ENCODE measurements around the gene SGSM1. TPM values are rescaled to one million over a fixed set of nuclear protein-coding genes. Genes with fewer than 3 reads are reported as not detected.
"Not testable (repeated sequence)": the region's sequence is repeated elsewhere in the genome, so short reads cannot be mapped to it uniquely, and the experiment has no call there.

Gene SGSM1
- total RNA-seq, 4 donors from 2014 or later: 4.2 to 6.7 (median 5.6) TPM

GRCh38 chr22:24893341-24894070, 87.5 kb downstream of the SGSM1 start:
- no peaks in the 10 kb centered on the region for H3K36me3 ChIP-seq
- no peaks in the 10 kb centered on the region for H3K9me3 ChIP-seq
- H3K4me1 ChIP-seq: peaks cover 17 to 20% of the 10 kb centered on the region in 2 donors
- TF ChIP-seq, protein P1, sequence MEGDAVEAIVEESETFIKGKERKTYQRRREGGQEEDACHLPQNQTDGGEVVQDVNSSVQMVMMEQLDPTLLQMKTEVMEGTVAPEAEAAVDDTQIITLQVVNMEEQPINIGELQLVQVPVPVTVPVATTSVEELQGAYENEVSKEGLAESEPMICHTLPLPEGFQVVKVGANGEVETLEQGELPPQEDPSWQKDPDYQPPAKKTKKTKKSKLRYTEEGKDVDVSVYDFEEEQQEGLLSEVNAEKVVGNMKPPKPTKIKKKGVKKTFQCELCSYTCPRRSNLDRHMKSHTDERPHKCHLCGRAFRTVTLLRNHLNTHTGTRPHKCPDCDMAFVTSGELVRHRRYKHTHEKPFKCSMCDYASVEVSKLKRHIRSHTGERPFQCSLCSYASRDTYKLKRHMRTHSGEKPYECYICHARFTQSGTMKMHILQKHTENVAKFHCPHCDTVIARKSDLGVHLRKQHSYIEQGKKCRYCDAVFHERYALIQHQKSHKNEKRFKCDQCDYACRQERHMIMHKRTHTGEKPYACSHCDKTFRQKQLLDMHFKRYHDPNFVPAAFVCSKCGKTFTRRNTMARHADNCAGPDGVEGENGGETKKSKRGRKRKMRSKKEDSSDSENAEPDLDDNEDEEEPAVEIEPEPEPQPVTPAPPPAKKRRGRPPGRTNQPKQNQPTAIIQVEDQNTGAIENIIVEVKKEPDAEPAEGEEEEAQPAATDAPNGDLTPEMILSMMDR (IDR thresholded peaks at IDR 0.05): no peak
- TF ChIP-seq POLR2A (IDR thresholded peaks at IDR 0.05): no peak
- H3K4me3 ChIP-seq (replicated peaks in 1 of 3): no peak overlapping the region
- peak overlapping the region; percentile 79 to 84 (median 83) for H3K27ac ChIP-seq
- intact Hi-C loops (cut with DNase I): no loop called here
- 84 to 92% methylated on average over 12 to 19 of the region's 20 CpGs for WGBS, 2 donors
- H3K27me3 ChIP-seq: no peaks in the 10 kb centered on the region
- DNase-seq: peak; percentile 9 to 15

DNA sequence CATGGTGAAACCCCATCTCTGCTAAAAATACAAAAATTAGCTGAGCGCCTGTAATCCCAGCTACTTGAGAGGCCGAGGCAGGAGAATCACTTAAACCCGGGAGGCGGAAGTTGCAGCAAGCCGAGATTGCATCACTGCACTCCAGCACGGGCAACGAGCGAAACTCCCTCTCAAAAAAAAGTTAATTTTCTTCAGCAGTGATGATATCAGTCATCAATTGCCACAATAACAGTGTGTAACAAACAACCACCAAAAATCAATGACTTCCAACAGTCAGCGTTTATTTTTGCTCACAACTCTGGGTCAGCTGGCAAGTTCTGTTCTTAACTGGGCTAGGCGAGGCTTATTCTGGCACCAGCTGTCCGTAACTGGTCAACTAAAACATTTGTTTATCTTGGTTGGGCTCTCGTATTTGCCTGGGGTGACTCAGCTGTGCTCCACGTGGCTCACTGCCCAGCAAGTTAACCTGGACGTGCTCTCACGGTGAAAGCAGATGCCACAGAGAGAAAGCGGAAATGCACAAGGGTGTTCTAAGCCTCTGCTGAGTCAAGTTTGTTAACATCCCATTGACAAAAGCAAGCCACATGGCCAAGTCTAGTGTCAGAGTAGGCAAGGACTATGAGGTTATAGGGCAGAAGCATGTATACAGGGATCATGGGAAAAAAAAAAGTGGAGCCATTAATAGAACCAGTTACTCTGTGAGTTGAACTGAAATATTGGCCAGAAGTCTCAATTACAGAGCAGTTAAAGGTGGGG, 88.4 kb downstream of the SGSM1 start:
- no peaks in the 10 kb centered on the region for H3K27me3 ChIP-seq
- WGBS, 2 donors: 10 to 13% methylated on average over 15 to 16 of the region's 16 CpGs
- peaks cover 17 to 20% of the 10 kb centered on the region in 2 donors for H3K4me1 ChIP-seq
- no peaks in the 10 kb centered on the region for H3K9me3 ChIP-seq
- no peaks in the 10 kb centered on the region for H3K36me3 ChIP-seq
- peak; percentile 97 to 98 for DNase-seq
- no peak overlapping the region for H3K4me3 ChIP-seq (replicated peaks in 1 of 3)
- peak overlapping the region; percentile 79 to 84 (median 83) for H3K27ac ChIP-seq
- TF ChIP-seq, protein P1 (IDR thresholded peaks at IDR 0.05): no peak
- TF ChIP-seq POLR2A (IDR thresholded peaks at IDR 0.05): peak in 1 of 2 donors; percentile 8
- intact Hi-C loops (cut with DNase I): no loop called here

DNA sequence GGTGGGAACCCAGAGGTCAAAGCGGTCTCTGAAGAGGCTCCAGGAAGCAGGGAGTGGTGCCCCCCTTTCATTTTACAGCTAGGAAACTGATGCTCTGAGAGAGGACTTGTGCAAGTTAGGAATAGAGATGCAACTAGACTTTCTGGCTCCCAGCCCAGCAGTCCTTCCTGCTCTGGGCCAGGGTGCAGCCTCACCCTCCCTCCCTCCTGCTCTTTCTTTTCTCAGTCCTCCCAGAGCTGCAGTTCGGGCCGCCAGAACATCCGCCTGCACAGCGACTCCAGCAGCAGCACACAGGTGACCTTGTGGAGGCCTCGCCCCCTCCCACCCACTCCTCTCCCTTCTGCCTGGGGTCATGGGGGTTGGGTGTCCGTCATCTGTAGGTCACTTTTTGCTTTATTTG, 89.0 kb downstream of the SGSM1 start:
- no peaks in the 10 kb centered on the region for H3K36me3 ChIP-seq
- 13 to 17% methylated on average over 7 of the region's 7 CpGs for WGBS, 2 donors
- peaks cover 17 to 20% of the 10 kb centered on the region in 2 donors for H3K4me1 ChIP-seq
- intact Hi-C loops (cut with DNase I): no loop called here
- peak; percentile 92 to 93 for DNase-seq
- H3K9me3 ChIP-seq: no peaks in the 10 kb centered on the region
- H3K27me3 ChIP-seq: no peaks in the 10 kb centered on the region
- H3K4me3 ChIP-seq (replicated peaks in 1 of 3): no peak overlapping the region
- peak overlapping the region; percentile 69 to 84 (median 83) for H3K27ac ChIP-seq
- no peak for TF ChIP-seq POLR2A (IDR thresholded peaks at IDR 0.05)
- TF ChIP-seq, protein P1 (IDR thresholded peaks at IDR 0.05): no peak

GRCh38 chr22:24901448-24901847, 95.4 kb downstream of the SGSM1 start:
- Histone ChIP-seq H3K27me3 (no peaks in the 10 kb centered on the region), H3K9me3 (no peaks in the 10 kb centered on the region), H3K4me1 (no peaks in the 10 kb centered on the region), H3K27ac (no peak overlapping the region), H3K4me3 (replicated peaks in 1 of 3) (no peak overlapping the region), H3K36me3 (peaks cover 4 to 13% of the 10 kb centered on the region in 2 donors)
- TF ChIP-seq, protein P1 (IDR thresholded peaks at IDR 0.05): no peak
- TF ChIP-seq POLR2A (IDR thresholded peaks at IDR 0.05): no peak
- intact Hi-C loops (cut with DNase I): no loop called here
- no peak for DNase-seq
- 91 to 92% methylated on average over 2 of the region's 2 CpGs for WGBS, 2 donors

DNA sequence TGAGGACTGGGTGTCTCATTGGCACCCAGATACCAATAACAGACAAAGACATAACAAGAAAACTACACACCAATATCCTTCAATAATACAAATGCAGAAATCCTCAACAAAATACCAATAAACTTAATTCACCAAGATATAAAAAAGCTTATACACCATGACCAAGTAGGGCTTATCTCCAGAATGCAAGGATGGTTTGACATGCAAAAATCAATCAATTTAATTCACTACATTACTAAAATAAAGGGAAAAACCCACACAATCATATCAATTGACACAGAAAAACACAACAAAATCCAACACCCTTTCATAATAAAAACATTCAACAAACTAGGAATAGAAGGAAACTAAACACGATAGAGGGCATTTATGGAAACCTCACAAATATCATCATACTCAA, 99.9 kb downstream of the SGSM1 start:
- Histone ChIP-seq H3K4me3 (replicated peaks in 1 of 3) (no peak overlapping the region), H3K4me1 (no peaks in the 10 kb centered on the region), H3K36me3 (peaks cover 4 to 13% of the 10 kb centered on the region in 2 donors), H3K27me3 (no peaks in the 10 kb centered on the region), H3K27ac (no peak overlapping the region), H3K9me3 (no peaks in the 10 kb centered on the region)
- no peak for DNase-seq
- intact Hi-C loops (cut with DNase I): no loop called here
- no peak for TF ChIP-seq POLR2A (IDR thresholded peaks at IDR 0.05)
- TF ChIP-seq, protein P1 (IDR thresholded peaks at IDR 0.05): no peak
- WGBS, 2 donors: 91 to 96% methylated on average over 1 of the region's 1 CpG

DNA sequence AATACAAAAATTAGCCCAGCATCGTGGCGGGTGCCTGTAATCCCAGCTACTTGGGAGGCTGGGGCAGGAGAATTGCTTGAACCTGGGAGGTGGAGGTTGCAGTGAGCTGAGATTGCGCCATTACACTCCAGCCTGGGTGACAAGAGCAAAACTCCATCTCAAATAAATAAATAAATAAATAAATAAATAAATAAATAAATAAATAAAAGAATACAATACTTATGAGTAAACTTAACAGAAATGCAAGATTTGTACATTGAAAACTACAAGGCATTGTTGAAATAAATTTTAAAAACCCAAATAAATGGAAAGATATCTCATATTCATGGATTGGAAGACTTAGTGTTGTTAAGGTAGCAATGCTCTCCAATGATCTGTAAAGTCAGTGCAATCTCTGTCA, 101.1 kb downstream of the SGSM1 start:
- intact Hi-C loops (cut with DNase I): not testable (repeated sequence)
- 93 to 95% methylated on average over 3 of the region's 3 CpGs for WGBS, 2 donors

More for the DNA sequence above, 101.1 kb downstream of the SGSM1 start:
- not testable (repeated sequence) for H3K9me3 ChIP-seq; H3K4me1 ChIP-seq; H3K27ac ChIP-seq; DNase-seq; H3K27me3 ChIP-seq; H3K4me3 ChIP-seq (replicated peaks in 1 of 3)
- peaks cover 4 to 13% of the 10 kb centered on the region in 2 donors for H3K36me3 ChIP-seq
